Activated T-helper 17 cell treated with anti-CD3 and anti-CD28 coated beads, Interleukin-2, amount 50 U/mL, for 72 hours (primary cell): ENCODE data around the gene CCDC9B. TPM values are rescaled to one million over a fixed set of nuclear protein-coding genes. Genes with fewer than 3 reads are reported as not detected.
A peak's percentile ranks its signal among the peaks of the same experiment; 100 is the strongest.

Experiments
- ATAC-seq: fragments of 150-1000 bp; cut with Tn5 transposase; replicated peaks from 2 replicates; pipeline ENCODE4 v1.10.0; 2021; ENCODE audit warnings: mild to moderate bottlenecking, moderate library complexity
- H3K27ac Mint-ChIP-seq: one replicate; pipeline ENCODE4 v1.8.0; 2022; ENCODE audit warnings: mixed read lengths
- H3K27me3 Mint-ChIP-seq: one replicate; pipeline ENCODE4 v1.8.0; 2022; ENCODE audit warnings: mixed read lengths
- H3K36me3 Mint-ChIP-seq: one replicate; pipeline ENCODE4 v1.8.0; 2022; ENCODE audit warnings: low read depth, mild to moderate bottlenecking, mixed read lengths
- H3K4me1 Mint-ChIP-seq: one replicate; pipeline ENCODE4 v1.8.0; 2022; ENCODE audit warnings: mixed read lengths
- H3K4me3 Mint-ChIP-seq: one replicate; pipeline ENCODE4 v1.8.0; 2022; ENCODE audit warnings: mild to moderate bottlenecking, mixed read lengths
- H3K9me3 Mint-ChIP-seq: one replicate; pipeline ENCODE4 v1.8.0; 2022; ENCODE audit warnings: mixed read lengths
- total RNA-seq, 2 donors: library from RNA; stranded (reverse); gene quantifications; one replicate each; pipeline ENCODE4 v1.2.3, GENCODE V29; 2022

Gene CCDC9B
- total RNA-seq, 2 donors from 2014 or later, result 0.78 to 2.7 TPM

DNA sequence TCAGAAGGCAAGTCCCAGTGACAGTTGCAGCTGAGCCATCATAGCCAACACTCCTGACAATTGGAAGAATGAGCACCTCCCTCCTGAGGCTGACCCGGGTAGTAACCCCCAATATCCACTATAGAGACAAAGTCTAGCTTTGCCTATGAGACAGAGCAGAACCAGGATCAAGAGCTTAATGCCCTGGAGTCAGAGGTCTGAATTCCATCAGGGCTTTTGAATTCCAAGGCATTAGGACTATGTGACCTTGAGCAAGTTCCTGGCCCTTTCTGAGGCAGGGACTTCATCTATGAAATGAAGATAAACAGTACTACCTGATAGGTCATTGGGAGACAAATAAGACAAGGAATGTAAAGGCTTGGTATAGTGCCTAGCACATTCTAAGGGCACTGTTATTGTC lies 20.3 kb downstream of the CCDC9B start:
- Mint-ChIP-seq H3K36me3 (no peaks in the 10 kb centered on the region), H3K4me3 (no peak overlapping the region), H3K9me3 (no peaks in the 10 kb centered on the region), H3K27ac (no peak overlapping the region), H3K27me3 (peaks cover 8% of the 10 kb centered on the region), H3K4me1 (peaks cover 11% of the 10 kb centered on the region)
- ATAC-seq, result no peak

DNA sequence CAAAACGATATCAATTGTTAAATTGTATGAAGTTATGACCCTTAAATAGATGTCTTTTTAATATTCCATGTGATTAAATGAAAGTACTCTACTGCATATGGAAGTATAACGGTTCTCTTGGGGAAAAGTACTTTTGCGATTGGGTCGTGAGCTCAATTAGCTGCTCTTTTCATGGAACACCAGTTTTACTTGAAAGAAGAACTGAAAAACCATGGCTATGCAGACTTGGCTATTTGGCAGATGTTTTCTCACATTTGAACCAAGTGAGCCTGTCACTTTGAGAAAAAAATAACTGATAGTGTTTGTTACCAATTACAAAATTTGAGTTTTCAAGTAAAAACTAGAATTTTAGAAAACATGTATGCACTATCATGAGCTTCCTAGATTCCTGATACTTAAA lies 23.2 kb downstream of the CCDC9B start:
- H3K27me3 Mint-ChIP-seq, result peaks cover 8% of the 10 kb centered on the region
- H3K27ac Mint-ChIP-seq, result no peak overlapping the region
- no peaks in the 10 kb centered on the region for H3K9me3 Mint-ChIP-seq
- H3K4me1 Mint-ChIP-seq, result peaks cover 11% of the 10 kb centered on the region
- H3K4me3 Mint-ChIP-seq, result no peak overlapping the region
- no peak for ATAC-seq
- no peaks in the 10 kb centered on the region for H3K36me3 Mint-ChIP-seq

DNA sequence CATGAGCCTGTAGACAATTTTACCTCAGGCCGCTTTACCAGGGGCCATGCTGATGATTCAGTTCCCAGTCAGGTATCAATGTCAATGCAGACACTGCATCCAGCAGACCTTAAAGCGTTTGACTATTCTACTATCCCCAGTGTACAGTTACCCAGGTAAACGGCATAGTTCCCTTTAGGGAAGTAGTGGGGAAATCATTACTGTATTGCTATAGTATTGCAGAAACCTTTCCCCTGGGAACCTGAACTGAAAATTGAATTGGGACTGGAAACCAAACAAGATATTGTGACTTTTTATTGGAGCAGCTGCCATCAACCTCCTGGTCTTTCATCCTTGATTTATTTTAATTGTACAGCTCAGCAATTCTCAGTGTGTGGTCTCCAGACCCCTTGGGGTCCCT lies 23.8 kb downstream of the CCDC9B start:
- Mint-ChIP-seq H3K36me3 (no peaks in the 10 kb centered on the region), H3K27me3 (peaks cover 8% of the 10 kb centered on the region), H3K27ac (no peak overlapping the region), H3K4me3 (no peak overlapping the region), H3K4me1 (peaks cover 7% of the 10 kb centered on the region), H3K9me3 (no peaks in the 10 kb centered on the region)
- no peak for ATAC-seq

DNA sequence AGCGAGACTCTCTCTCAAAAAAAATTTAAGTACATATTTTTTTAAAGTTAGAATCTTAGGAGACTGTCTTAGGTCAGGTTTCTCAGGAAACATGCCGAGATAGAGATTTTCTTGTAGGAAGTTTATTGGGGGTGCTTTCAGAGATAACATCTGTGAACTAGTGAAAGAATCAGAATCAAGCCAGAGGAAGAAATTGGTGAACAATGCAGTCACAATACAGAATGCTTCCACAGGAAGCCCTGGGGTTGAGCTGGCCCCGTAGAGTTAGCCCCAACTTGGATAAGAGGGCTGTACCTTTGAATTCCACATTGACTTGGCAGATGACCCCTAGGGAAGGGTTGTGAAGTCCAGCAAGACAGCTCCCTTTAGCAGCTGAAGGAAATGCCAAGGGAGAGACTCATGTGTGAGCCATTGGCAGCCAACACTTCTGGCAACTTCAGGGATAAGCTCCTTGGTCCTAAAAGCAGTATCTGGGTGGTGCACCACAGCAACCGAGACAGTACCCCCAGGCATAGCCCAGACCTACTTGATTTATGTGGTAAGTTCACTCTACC lies 25.9 kb downstream of the CCDC9B start:
- Mint-ChIP-seq H3K27me3 (peaks cover 8% of the 10 kb centered on the region), H3K4me3 (no peak overlapping the region), H3K27ac (no peak overlapping the region), H3K9me3 (no peaks in the 10 kb centered on the region), H3K36me3 (no peaks in the 10 kb centered on the region), H3K4me1 (no peaks in the 10 kb centered on the region)
- no peak for ATAC-seq

DNA sequence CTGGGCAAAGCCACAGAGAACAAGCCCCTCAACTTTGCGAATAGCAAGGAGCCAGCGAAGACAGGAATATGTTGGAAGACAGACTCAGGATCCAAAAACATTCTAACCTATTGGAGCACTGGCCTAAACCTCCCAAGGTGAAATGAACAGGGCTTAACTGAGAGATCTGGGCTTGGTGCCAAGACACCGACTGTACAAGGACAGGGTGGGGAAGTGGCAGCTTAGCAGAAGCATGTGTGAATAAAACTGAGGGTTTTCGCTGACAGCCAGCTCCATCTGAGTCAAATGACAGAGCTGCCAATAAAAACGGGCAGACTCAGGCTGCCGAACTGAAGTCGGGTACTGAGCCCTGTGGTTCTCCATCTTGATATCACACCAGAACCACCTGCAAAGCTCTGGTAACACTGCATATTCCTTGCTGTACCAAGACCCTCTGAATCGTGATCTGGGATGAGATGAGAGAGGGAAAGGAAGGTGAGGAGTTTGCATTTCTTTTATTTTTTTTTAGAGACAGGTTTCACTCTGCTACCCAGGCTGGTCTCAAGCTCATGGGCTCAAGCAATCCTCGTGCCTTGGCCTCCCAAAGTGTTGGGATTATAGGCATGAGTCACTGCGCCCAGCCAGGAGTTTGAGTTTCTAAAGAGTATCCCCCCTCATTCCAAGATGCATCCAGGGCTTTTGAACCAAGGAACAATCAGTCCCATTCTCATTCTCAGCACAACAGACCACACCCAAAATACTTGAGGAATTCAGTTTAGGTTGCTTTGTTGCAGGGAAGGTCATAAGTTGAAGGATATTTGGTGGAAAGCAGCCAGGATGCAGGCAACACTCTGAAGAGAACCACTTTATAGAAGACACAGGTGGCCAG lies 27.0 kb downstream of the CCDC9B start:
- Mint-ChIP-seq H3K27me3 (peaks cover 8% of the 10 kb centered on the region), H3K36me3 (no peaks in the 10 kb centered on the region), H3K9me3 (no peaks in the 10 kb centered on the region), H3K4me1 (no peaks in the 10 kb centered on the region), H3K4me3 (no peak overlapping the region), H3K27ac (no peak overlapping the region)
- ATAC-seq, result no peak

DNA sequence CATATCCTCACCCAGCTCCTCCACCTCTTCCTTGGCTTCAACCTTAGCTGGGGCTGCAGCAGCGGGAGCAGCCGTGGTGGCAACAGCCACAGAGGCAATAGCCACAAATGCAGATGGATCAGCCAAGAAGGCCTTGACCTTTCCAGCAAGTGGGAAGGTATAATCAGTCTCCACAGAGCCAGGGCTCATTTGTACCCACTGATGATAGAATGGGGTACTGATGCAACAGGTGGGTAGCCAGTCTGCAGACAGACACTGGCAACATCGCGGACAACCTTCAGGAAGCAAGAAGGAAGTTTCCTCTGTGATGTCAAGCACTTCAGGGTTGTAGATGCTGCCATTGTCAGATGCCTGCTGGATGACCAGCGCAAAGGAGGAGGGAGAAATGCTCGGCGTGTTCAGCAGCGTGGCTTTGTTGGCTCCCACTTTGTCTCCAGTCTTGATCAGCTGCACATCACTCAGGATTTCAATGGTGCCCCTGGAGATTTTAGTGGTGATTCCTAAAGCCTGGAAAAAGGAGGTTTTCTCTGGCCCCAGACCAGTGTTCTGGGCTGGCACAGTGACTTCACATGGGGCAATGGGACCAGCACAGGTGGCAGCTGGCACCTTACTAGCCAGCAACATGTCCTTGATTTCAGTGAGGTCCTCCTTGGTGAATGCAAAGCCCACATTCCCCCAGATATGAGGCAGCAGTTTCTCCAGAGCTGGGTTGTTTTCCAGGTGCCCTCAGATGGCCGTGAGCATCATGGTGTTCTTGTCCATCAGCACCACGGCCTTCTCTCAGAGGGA lies 28.2 kb downstream of the CCDC9B start:
- no peak overlapping the region for H3K27ac Mint-ChIP-seq
- peaks cover 8% of the 10 kb centered on the region for H3K27me3 Mint-ChIP-seq
- H3K9me3 Mint-ChIP-seq, result no peaks in the 10 kb centered on the region
- no peak overlapping the region for H3K4me3 Mint-ChIP-seq
- H3K36me3 Mint-ChIP-seq, result no peaks in the 10 kb centered on the region
- ATAC-seq, result no peak
- H3K4me1 Mint-ChIP-seq, result no peaks in the 10 kb centered on the region

DNA sequence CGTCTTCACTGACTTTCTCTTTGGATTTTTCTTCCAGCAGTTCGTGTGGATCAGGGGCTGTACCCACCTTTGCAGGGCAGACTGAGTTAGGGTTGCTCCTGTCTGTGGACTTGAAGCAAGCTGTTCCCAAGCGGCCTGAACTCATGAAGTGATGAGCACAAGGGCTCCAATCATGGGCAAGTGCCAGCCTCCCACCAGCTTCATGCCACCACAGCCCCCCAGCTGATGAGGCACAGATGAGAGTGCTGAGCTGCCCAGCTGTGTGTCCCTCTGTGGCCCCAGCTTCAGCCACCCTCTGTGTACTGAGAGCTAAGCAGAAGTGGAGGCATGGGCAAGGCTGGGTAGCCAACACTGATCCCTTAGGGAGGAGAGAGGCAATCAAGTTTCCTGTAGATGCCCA lies 29.7 kb downstream of the CCDC9B start:
- no peak overlapping the region for H3K4me3 Mint-ChIP-seq
- H3K27ac Mint-ChIP-seq, result no peak overlapping the region
- H3K9me3 Mint-ChIP-seq, result no peaks in the 10 kb centered on the region
- H3K27me3 Mint-ChIP-seq, result no peaks in the 10 kb centered on the region
- peaks cover 8% of the 10 kb centered on the region for H3K4me1 Mint-ChIP-seq
- no peak for ATAC-seq
- H3K36me3 Mint-ChIP-seq, result no peaks in the 10 kb centered on the region

DNA sequence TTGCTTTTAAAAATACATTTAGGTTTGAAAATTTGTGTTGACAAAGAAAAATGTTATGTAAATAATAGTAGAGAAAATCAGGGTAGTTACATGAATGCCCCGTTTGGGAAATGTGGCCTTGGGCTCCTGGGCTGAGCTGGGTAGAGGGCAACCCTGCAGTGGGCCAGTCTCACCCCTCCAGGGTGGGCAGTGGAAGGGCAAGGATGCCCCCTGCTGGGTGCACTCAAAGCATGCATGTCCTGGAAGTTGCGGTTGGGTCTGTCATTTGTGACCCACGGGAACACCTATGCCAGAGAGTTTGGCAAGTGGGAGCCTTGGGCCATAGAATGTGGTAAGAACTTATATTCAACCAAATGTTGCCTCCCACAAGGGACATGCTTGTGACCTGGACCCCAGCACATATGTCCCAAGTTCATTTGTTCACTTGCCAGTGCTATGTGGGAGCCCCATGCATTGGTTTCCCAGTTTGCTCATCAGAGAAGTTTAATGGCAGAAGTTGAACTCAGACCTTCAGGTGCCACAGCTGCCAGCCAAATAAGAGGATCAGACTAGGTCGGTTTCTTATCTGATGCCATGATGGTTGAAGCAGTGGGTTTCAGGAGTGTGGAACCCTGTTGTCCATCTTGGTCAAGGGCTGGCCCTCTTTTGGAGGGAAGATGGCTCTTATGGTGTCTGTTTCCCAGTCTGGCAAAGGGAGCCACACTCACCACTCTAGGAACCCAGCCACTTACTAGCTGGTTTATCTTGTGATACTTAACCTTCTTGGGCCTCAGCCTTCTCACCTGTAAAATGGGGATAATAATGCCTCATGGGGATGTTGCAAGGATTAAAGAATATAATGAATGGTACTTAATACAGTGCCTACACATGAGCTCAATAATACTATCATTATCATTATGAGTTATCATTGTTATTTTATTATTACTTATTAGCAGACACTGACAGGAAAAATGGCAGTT lies 30.5 kb downstream of the CCDC9B start:
- H3K4me1 Mint-ChIP-seq, result peaks cover 8% of the 10 kb centered on the region
- H3K27me3 Mint-ChIP-seq, result no peaks in the 10 kb centered on the region
- H3K4me3 Mint-ChIP-seq, result peak overlapping the region; percentile 88
- H3K27ac Mint-ChIP-seq, result peak overlapping the region; percentile 94
- ATAC-seq, result peak; percentile 32
- H3K36me3 Mint-ChIP-seq, result no peaks in the 10 kb centered on the region
- no peaks in the 10 kb centered on the region for H3K9me3 Mint-ChIP-seq

DNA sequence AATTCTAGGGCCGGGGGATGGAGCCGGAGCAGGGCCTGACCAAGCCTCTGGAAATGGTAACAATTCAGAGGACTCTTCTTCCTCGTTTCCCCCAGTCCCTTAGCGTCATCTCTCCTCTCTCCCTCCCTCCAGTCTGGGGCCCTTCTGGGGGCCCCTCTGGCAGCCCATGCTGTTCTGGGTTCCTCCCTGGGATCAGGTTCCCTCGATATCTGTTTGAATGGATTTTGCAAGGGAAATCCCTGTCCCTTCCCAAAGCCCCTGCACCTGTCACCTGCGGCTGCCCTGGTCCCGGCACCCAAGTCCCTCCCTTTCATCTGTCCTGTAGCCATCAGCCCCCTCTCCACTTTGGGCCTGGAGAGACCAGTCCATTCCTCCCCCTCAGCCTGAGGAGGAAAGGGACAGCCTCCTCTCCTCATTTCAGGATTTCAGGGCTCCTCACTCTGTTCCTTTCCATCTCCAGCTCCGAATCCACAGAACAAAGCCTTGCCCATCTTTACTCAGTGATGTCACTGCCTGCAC lies 31.3 kb downstream of the CCDC9B start:
- no peaks in the 10 kb centered on the region for H3K27me3 Mint-ChIP-seq
- peaks cover 16% of the 10 kb centered on the region for H3K4me1 Mint-ChIP-seq
- peak overlapping the region; percentile 94 for H3K27ac Mint-ChIP-seq
- peaks cover 4% of the 10 kb centered on the region for H3K36me3 Mint-ChIP-seq
- no peaks in the 10 kb centered on the region for H3K9me3 Mint-ChIP-seq
- no peak for ATAC-seq
- H3K4me3 Mint-ChIP-seq, result peak overlapping the region; percentile 88

DNA sequence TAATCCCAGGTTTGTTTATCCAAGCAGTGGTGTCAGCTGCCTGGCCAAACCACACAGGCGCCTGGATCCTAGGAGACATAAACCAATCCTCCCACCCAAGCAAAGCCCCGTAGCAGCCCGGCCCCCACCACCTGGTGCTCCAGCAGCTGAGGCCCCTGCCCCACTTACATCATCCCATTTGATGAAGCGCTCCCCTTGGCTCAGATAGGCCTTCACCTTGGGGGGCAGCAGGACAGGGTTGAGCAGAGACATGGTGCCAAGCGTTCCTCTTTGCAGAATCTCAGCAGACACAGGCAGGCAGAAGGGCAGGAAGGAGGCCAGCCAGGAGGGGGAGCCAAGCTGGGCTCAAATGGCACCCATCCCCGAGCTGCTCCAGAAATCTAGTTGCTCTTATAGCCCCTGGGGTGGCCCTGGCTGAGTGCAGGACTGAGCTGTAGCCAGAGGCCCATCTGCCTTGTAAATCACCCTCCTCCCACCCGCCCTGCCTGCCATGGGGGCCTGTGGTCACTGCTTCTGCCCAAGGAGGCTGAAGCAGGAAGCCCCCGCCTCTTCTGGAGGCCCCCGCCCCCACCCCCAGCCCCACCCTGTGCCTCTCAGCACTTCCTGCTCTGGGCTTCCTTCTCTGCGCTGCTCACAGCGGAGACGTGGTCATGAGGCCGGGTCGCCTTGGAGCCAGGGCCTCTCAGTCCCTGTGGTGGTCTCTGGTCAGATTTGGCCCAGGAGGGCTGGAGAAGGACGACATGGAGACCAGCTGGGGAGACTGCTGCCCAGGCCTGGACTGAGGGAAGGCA lies 33.1 kb downstream of the CCDC9B start, which contains the start of gene PLCB2:
PLCB2 (minus strand) TSS at position 515 of the 791 bp plus-strand sequence; CDS start at position 252, 263 bp downstream.
- Mint-ChIP-seq H3K9me3 (no peaks in the 10 kb centered on the region), H3K36me3 (peaks cover 22% of the 10 kb centered on the region), H3K27ac (peak within 1 kb of the TSS; percentile 94), H3K27me3 (no peaks in the 10 kb centered on the region), H3K4me3 (peak within 1 kb of the TSS; percentile 88), H3K4me1 (peaks cover 18% of the 10 kb centered on the region)
- peak; percentile 81 for ATAC-seq

DNA sequence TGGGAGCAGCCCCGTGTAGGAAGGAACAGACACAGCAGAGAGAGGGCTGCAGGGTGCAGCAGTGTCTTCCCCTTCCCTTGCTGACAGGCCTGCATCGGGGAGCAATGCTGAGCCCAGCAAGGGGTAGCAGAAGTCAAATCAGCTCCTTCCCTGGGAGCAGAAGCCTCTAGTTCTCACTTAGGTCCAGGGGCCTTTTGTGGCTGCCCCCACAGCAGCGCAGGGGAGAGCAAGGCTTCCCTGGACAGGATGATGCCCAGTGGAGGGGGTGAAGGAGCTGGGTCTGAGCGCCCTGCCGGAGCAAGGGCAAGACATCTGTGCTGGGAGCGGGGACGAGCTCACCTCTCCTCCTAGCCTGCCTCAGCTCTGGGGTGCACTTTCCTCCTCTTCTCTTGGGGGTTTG lies 33.8 kb downstream of the CCDC9B start:
- peak overlapping the region; percentile 88 for H3K4me3 Mint-ChIP-seq
- H3K27me3 Mint-ChIP-seq, result no peaks in the 10 kb centered on the region
- peak; percentile 18 for ATAC-seq
- peak overlapping the region; percentile 94 for H3K27ac Mint-ChIP-seq
- H3K9me3 Mint-ChIP-seq, result no peaks in the 10 kb centered on the region
- peaks cover 29% of the 10 kb centered on the region for H3K36me3 Mint-ChIP-seq
- H3K4me1 Mint-ChIP-seq, result peaks cover 18% of the 10 kb centered on the region

DNA sequence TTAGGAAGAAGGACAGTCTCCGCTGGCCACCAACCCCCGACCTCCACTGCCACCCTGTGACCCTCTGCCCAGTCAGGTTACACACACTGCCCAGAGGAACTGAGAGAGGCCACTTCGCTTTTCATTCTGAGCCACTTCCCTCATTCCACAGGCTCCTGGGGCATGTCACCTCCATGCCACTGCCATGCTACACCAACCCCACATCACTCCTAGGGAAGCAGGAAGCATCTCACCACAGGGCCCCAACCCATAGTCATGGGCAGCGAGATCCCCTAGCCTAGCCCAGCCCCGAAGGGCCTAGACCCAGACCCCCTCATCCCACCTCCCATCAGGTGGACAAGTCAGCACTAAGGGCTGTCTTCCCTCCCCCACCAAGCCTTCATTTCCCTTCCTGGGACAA lies 34.4 kb downstream of the CCDC9B start:
- H3K27ac Mint-ChIP-seq, result peak overlapping the region; percentile 94
- peaks cover 35% of the 10 kb centered on the region for H3K36me3 Mint-ChIP-seq
- peak overlapping the region; percentile 88 for H3K4me3 Mint-ChIP-seq
- no peak for ATAC-seq
- no peaks in the 10 kb centered on the region for H3K9me3 Mint-ChIP-seq
- no peaks in the 10 kb centered on the region for H3K27me3 Mint-ChIP-seq
- peaks cover 18% of the 10 kb centered on the region for H3K4me1 Mint-ChIP-seq

DNA sequence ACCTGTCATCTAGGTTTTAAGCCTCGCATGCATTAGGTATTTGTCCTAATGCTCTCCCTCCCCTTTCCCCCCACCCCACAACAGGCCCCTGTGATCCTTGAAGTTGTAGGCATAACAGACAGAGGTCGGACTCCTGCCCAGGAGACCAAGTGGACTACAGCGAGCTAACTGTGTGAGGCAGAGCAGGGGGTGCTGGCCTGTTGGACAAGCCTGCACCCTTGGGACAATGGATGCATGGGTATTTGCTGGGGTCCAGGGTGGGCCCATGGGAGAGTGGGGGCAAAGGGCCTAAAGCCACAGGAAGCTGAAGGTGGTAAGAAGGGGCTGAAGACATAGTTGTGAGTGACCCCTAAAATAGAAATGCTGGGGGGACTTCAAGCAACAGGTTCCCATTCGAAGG lies 35.5 kb downstream of the CCDC9B start:
- H3K9me3 Mint-ChIP-seq, result no peaks in the 10 kb centered on the region
- H3K4me3 Mint-ChIP-seq, result peak overlapping the region; percentile 88
- H3K27me3 Mint-ChIP-seq, result no peaks in the 10 kb centered on the region
- H3K27ac Mint-ChIP-seq, result no peak overlapping the region
- peaks cover 45% of the 10 kb centered on the region for H3K36me3 Mint-ChIP-seq
- ATAC-seq, result no peak
- H3K4me1 Mint-ChIP-seq, result peaks cover 18% of the 10 kb centered on the region
